Measurements from ENCODE around the gene CAMK2G. TPM values are rescaled to one million over a fixed set of nuclear protein-coding genes. Genes with fewer than 3 reads are reported as not detected.

CAMK2G gene
- total RNA-seq, 1 experiment from 2014 or later, result 147 TPM

GRCh38 chr10:73855413-73855812, 18.9 kb downstream of the CAMK2G start:
- POLR2A ChIA-PET (ENCODE audit: unreplicated experiment), result no interaction called here
- Histone ChIP-seq H3K27ac (no peak overlapping the region), H3K27me3 (ENCODE audit: insufficient read depth, low read depth) (no peaks in the 10 kb centered on the region), H3K79me2 (ENCODE audit: low read depth) (peaks cover 85% of the 10 kb centered on the region), H3K4me3 (no peak overlapping the region), H3K36me3 (ENCODE audit: low read depth) (peaks cover 54% of the 10 kb centered on the region), H3K9me3 (ENCODE audit: insufficient read depth, low read depth) (no peaks in the 10 kb centered on the region), H3F3A (ENCODE audit: insufficient read depth, low read depth) (peaks cover 72% of the 10 kb centered on the region; the same call in 1 of the 2 replicates), H3K9me2 (ENCODE audit: insufficient read depth) (no peaks in the 10 kb centered on the region), H2AFZ (no peak overlapping the region), H3K4me2 (no peak overlapping the region), H4K20me1 (ENCODE audit: insufficient read depth) (peaks cover 95% of the 10 kb centered on the region), H3K4me1 (replicated peaks; ENCODE audit: insufficient read depth) (no peaks in the 10 kb centered on the region)
- BruUV-seq (replicated peaks), result no TSS peak
- TF ChIP-seq CTCF (conservative IDR thresholded peaks at IDR 0.05) (no peak), EZH2 (IDR thresholded peaks at IDR 0.05; ENCODE audit: low read depth) (no peak)
- DNase-seq, result no peak
- CTCF ChIA-PET, result interaction anchor here (1.0 kb wide), 1 partner anchor 25 kb away, joined by 4 read pairs; no protein-coding TSS in a partner anchor
- intact Hi-C loops (cut with micrococcal nuclease; ENCODE audit: unreplicated experiment), result no loop called here

- peaks cover 95% of the 10 kb centered on the region for H4K20me1 ChIP-seq (ENCODE audit: insufficient read depth)
- POLR2A ChIA-PET (ENCODE audit: unreplicated experiment), result no interaction called here
- H3K79me2 ChIP-seq (ENCODE audit: low read depth), result peaks cover 74% of the 10 kb centered on the region
Measured at GRCh38 chr10:73854310-73854709, 20.0 kb downstream of the CAMK2G start.

GRCh38 chr10:73853196-73853595, 21.2 kb downstream of the CAMK2G start:
- Histone ChIP-seq H3K27ac (no peak overlapping the region), H3K79me2 (ENCODE audit: low read depth) (peaks cover 70% of the 10 kb centered on the region), H3K9me3 (ENCODE audit: insufficient read depth, low read depth) (no peaks in the 10 kb centered on the region), H3K4me3 (no peak overlapping the region), H3K4me1 (replicated peaks; ENCODE audit: insufficient read depth) (no peaks in the 10 kb centered on the region), H3K9me2 (ENCODE audit: insufficient read depth) (no peaks in the 10 kb centered on the region), H2AFZ (no peak overlapping the region), H3K4me2 (no peak overlapping the region), H3K36me3 (ENCODE audit: low read depth) (peaks cover 45% of the 10 kb centered on the region), H3F3A (ENCODE audit: insufficient read depth, low read depth) (peaks cover 75% of the 10 kb centered on the region; the same call in 1 of the 2 replicates), H4K20me1 (ENCODE audit: insufficient read depth) (peaks cover 93% of the 10 kb centered on the region), H3K27me3 (ENCODE audit: insufficient read depth, low read depth) (no peaks in the 10 kb centered on the region)
- no TSS peak for BruUV-seq (replicated peaks)
- no peak for DNase-seq
- CTCF ChIA-PET, result interaction anchor here (1.1 kb wide), 1 partner anchor 26 kb away, joined by 4 read pairs; no protein-coding TSS in a partner anchor
- TF ChIP-seq EZH2 (IDR thresholded peaks at IDR 0.05; ENCODE audit: low read depth) (no peak), CTCF (conservative IDR thresholded peaks at IDR 0.05) (no peak)
- intact Hi-C loops (cut with micrococcal nuclease; ENCODE audit: unreplicated experiment), result no loop called here
- POLR2A ChIA-PET (ENCODE audit: unreplicated experiment), result no interaction called here

More at GRCh38 chr10:73854310-73854709, 20.0 kb downstream of the CAMK2G start:
- no TSS peak for BruUV-seq (replicated peaks)
- H2AFZ ChIP-seq, result no peak overlapping the region
- no peaks in the 10 kb centered on the region for H3K9me3 ChIP-seq (ENCODE audit: insufficient read depth, low read depth)
- H3K36me3 ChIP-seq (ENCODE audit: low read depth), result peaks cover 47% of the 10 kb centered on the region
- no peak overlapping the region for H3K27ac ChIP-seq
- H3K27me3 ChIP-seq (ENCODE audit: insufficient read depth, low read depth), result no peaks in the 10 kb centered on the region
- CTCF ChIA-PET, result no interaction called here
- no peak for DNase-seq
- H3K4me1 ChIP-seq (replicated peaks; ENCODE audit: insufficient read depth), result no peaks in the 10 kb centered on the region
- H3F3A ChIP-seq (ENCODE audit: insufficient read depth, low read depth), result peaks cover 77% of the 10 kb centered on the region; the same call in 1 of the 2 replicates
- H3K4me2 ChIP-seq, result no peak overlapping the region
- TF ChIP-seq CTCF (conservative IDR thresholded peaks at IDR 0.05), result no peak
- no peak for TF ChIP-seq EZH2 (IDR thresholded peaks at IDR 0.05; ENCODE audit: low read depth)
- H3K4me3 ChIP-seq, result no peak overlapping the region
- intact Hi-C loops (cut with micrococcal nuclease; ENCODE audit: unreplicated experiment), result no loop called here
- no peaks in the 10 kb centered on the region for H3K9me2 ChIP-seq (ENCODE audit: insufficient read depth)
